HepG2 (cell line): ENCODE results near the gene STIP1. TPM values are rescaled to one million over a fixed set of nuclear protein-coding genes. Genes with fewer than 3 reads are reported as not detected.

ENCODE experiments used
- DDIT3 ChIP-seq: sonication (generic); formaldehyde crosslinking; IDR thresholded peaks from 2 replicates; pipeline ENCODE4 v1.4.0; 2020; ENCODE audit warnings: mild to moderate bottlenecking, missing genetic modification reagents
- FOXK1 ChIP-seq: sonication (generic); formaldehyde crosslinking; IDR thresholded peaks from 2 replicates; pipeline ENCODE4 v1.4.0; 2020; ENCODE audit warnings: low read depth, missing genetic modification reagents, borderline replicate concordance
- GMEB2 ChIP-seq: IDR thresholded peaks from 2 replicates; pipeline ENCODE4 v1.6.1; 2016; ENCODE audit warnings: missing biosample characterization, missing genetic modification reagents, low read depth
- HOXA9 ChIP-seq: sonication (generic); formaldehyde crosslinking; IDR thresholded peaks from 2 replicates; pipeline ENCODE4 v1.8.1; 2022; ENCODE audit warnings: missing genetic modification reagents, mild to moderate bottlenecking, moderate library complexity, borderline replicate concordance
- IKZF1 ChIP-seq: fragments of 450-650 bp; IDR thresholded peaks from 2 replicates; pipeline ENCODE4 v1.7.1; 2016
- KDM5B ChIP-seq: sonication (generic); formaldehyde crosslinking; IDR thresholded peaks from 2 replicates; pipeline ENCODE4 v1.4.0; 2020; ENCODE audit warnings: missing genetic modification reagents, mild to moderate bottlenecking, borderline replicate concordance
- RXRA ChIP-seq: sonication (generic); formaldehyde crosslinking; IDR thresholded peaks from 2 replicates; pipeline ENCODE4 v1.5.1; 2020; ENCODE audit warnings: missing genetic modification reagents
- SCMH1 ChIP-seq: sonication (generic); formaldehyde crosslinking; IDR thresholded peaks from 2 replicates; pipeline ENCODE4 v1.9.0; 2021; ENCODE audit warnings: missing genetic modification reagents, mild to moderate bottlenecking, borderline replicate concordance
- SMAD9 ChIP-seq: sonication (generic); formaldehyde crosslinking; IDR thresholded peaks from 2 replicates; pipeline ENCODE4 v1.5.1; 2020; ENCODE audit warnings: mild to moderate bottlenecking, missing genetic modification reagents
- SP4 ChIP-seq: sonication (generic); formaldehyde crosslinking; IDR thresholded peaks from 2 replicates; pipeline ENCODE4 v1.8.1; 2023; ENCODE audit warnings: mild to moderate bottlenecking, missing genetic modification reagents
- TAF15 ChIP-seq: fragments of 200-400 bp; formaldehyde crosslinking; IDR thresholded peaks from one replicate; pipeline ENCODE4 v1.6.1; 2018; ENCODE audit warnings: mild to moderate bottlenecking, low read depth, low read length; ENCODE audit not compliant: poor library complexity, severe bottlenecking
- TBX2 ChIP-seq: sonication (generic); formaldehyde crosslinking; IDR thresholded peaks from 2 replicates; pipeline ENCODE4 v1.5.0; 2020; ENCODE audit warnings: missing genetic modification reagents, mild to moderate bottlenecking, borderline replicate concordance
- YY1 ChIP-seq: IDR thresholded peaks from 2 replicates; pipeline ENCODE4 v1.6.1; 2011; ENCODE audit warnings: low read length, low read depth, moderate library complexity, mild to moderate bottlenecking; ENCODE audit not compliant: insufficient read depth, insufficient replicate concordance
- ZNF644 ChIP-seq: IDR thresholded peaks from 2 replicates; pipeline ENCODE4 v1.6.1; 2016; ENCODE audit warnings: low read depth
- ZNF781 ChIP-seq: sonication (generic); formaldehyde crosslinking; IDR thresholded peaks from 2 replicates; pipeline ENCODE4 v1.5.1; 2020; ENCODE audit warnings: borderline replicate concordance, mild to moderate bottlenecking, missing genetic modification reagents; ENCODE audit errors: not compliant biosample characterization
- polyA plus RNA-seq, 8 experiments: library from polyadenylated mRNA; depleted of rRNA in 3 of 8; stranded (reverse) in 7 of 8; unstranded in 1 of 8; fragments of >200 nt; fragmentation: Illumina TruSeq in 4 of 8; extraction: Trizol in 4 of 8; gene quantifications; 2 replicates each; pipeline versions ENCODE4 v1.2.1 to v1.2.3, GENCODE V29; 2011 to 2016; ENCODE audit warnings: low read depth in 4 of 8, missing spikeins in 1 of 8, mixed read lengths in 1 of 8; ENCODE audit not compliant: insufficient read depth in 1 of 8
- total RNA-seq, 5 experiments: library from RNA; depleted of rRNA; stranded (reverse); fragments of >200 nt; fragmentation: Illumina TruSeq; extraction: Trizol; gene quantifications; 2 replicates each; pipeline ENCODE4 v1.2.3, GENCODE V29; 2016; ENCODE audit warnings: low read depth in 1 of 5
- TF ChIP-seq, protein P1 (sequence below): sonication (generic); formaldehyde crosslinking; IDR thresholded peaks from 2 replicates; pipeline ENCODE4 v1.9.0; 2021; ENCODE audit warnings: missing genetic modification reagents, borderline replicate concordance
- TF ChIP-seq, protein P2 (sequence below): sonication (generic); formaldehyde crosslinking; IDR thresholded peaks from 2 replicates; pipeline ENCODE4 v1.8.0; 2022; ENCODE audit warnings: mild to moderate bottlenecking, missing genetic modification reagents, borderline replicate concordance
- TF ChIP-seq, protein P3 (sequence below): sonication (generic); formaldehyde crosslinking; IDR thresholded peaks from 2 replicates; pipeline ENCODE4 v1.5.0; 2020; ENCODE audit warnings: mild to moderate bottlenecking, missing genetic modification reagents

The STIP1 gene
- total and polyA plus RNA-seq, 2 of the 13 experiments (the other 11 are each of a cell fraction or from before 2014, with no cell fraction given): 81.1 to 217 TPM

- TF ChIP-seq, protein P1, sequence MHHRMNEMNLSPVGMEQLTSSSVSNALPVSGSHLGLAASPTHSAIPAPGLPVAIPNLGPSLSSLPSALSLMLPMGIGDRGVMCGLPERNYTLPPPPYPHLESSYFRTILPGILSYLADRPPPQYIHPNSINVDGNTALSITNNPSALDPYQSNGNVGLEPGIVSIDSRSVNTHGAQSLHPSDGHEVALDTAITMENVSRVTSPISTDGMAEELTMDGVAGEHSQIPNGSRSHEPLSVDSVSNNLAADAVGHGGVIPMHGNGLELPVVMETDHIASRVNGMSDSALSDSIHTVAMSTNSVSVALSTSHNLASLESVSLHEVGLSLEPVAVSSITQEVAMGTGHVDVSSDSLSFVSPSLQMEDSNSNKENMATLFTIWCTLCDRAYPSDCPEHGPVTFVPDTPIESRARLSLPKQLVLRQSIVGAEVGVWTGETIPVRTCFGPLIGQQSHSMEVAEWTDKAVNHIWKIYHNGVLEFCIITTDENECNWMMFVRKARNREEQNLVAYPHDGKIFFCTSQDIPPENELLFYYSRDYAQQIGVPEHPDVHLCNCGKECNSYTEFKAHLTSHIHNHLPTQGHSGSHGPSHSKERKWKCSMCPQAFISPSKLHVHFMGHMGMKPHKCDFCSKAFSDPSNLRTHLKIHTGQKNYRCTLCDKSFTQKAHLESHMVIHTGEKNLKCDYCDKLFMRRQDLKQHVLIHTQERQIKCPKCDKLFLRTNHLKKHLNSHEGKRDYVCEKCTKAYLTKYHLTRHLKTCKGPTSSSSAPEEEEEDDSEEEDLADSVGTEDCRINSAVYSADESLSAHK (CRISPR knock-in tag): no peak
- TF ChIP-seq TAF15 (no peak), SCMH1 (no peak), ZNF644 (CRISPR knock-in tag) (no peak), SP4 (CRISPR knock-in tag) (no peak), RXRA (CRISPR knock-in tag) (peak; percentile 5; the same call in 1 of the 2 replicates), HOXA9 (no peak), YY1 (no peak), FOXK1 (CRISPR knock-in tag) (no peak), IKZF1 (no peak), DDIT3 (no peak), SMAD9 (CRISPR knock-in tag) (no peak), KDM5B (CRISPR knock-in tag) (no peak), ZNF781 (CRISPR knock-in tag) (no peak), TBX2 (CRISPR knock-in tag) (no peak), GMEB2 (CRISPR knock-in tag) (no peak)
- TF ChIP-seq, protein P2, sequence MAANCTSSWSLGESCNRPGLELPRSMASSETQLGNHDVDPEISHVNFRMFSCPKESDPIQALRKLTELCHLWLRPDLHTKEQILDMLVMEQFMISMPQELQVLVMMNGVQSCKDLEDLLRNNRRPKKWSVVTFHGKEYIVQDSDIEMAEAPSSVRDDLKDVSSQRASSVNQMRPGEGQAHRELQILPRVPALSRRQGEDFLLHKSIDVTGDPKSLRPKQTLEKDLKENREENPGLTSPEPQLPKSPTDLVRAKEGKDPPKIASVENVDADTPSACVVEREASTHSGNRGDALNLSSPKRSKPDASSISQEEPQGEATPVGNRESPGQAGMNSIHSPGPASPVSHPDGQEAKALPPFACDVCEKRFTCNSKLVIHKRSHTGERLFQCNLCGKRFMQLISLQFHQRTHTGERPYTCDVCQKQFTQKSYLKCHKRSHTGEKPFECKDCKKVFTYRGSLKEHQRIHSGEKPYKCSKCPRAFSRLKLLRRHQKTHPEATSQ (CRISPR knock-in tag): no peak
- TF ChIP-seq, protein P3, sequence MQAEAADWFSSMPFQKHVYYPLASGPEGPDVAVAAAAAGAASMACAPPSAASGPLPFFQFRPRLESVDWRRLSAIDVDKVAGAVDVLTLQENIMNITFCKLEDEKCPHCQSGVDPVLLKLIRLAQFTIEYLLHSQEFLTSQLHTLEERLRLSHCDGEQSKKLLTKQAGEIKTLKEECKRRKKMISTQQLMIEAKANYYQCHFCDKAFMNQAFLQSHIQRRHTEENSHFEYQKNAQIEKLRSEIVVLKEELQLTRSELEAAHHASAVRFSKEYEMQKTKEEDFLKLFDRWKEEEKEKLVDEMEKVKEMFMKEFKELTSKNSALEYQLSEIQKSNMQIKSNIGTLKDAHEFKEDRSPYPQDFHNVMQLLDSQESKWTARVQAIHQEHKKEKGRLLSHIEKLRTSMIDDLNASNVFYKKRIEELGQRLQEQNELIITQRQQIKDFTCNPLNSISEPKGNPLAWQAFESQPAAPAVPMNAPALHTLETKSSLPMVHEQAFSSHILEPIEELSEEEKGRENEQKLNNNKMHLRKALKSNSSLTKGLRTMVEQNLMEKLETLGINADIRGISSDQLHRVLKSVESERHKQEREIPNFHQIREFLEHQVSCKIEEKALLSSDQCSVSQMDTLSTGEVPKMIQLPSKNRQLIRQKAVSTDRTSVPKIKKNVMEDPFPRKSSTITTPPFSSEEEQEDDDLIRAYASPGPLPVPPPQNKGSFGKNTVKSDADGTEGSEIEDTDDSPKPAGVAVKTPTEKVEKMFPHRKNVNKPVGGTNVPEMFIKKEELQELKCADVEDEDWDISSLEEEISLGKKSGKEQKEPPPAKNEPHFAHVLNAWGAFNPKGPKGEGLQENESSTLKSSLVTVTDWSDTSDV (CRISPR knock-in tag): no peak
Observed at GRCh38 chr11:64206457-64207255, 20.7 kb downstream of the STIP1 start, which contains the start of gene FERMT3 (continued).
